Breast epithelium (tissue), 4 donors: ENCODE data around the gene PSME3. TPM values are rescaled to one million over a fixed set of nuclear protein-coding genes. Genes with fewer than 3 reads are reported as not detected.
A peak's percentile ranks its signal among the peaks of the same experiment; 100 is the strongest.

Experiments used
- DNase-seq, 2 donors: peaks; one replicate each; pipeline ENCODE4 v3.0.0-alpha.2; 2019; ENCODE audit warnings: low spot score in 2 of 2
- H3K27ac ChIP-seq, 2 donors: fragments of 200-600 bp; sonication (generic) in 1 of 2; one replicate each; pipeline ENCODE4 v1.5.1; 2016 to 2019; ENCODE audit warnings: mild to moderate bottlenecking in 1 of 2
- H3K27me3 ChIP-seq, 2 donors: fragments of 200-600 bp; sonication (generic) in 1 of 2; one replicate each; pipeline versions ENCODE4 v1.5.1 to v1.6.0; 2017 to 2019; ENCODE audit warnings: control low read depth in 1 of 2, mild to moderate bottlenecking in 1 of 2
- H3K36me3 ChIP-seq: fragments of 200-600 bp; one replicate; pipeline ENCODE4 v1.5.1; 2019
- H3K4me1 ChIP-seq, 2 donors: fragments of 200-600 bp; sonication (generic); one replicate each; pipeline ENCODE4 v1.5.1; 2016 to 2019; ENCODE audit warnings: control low read depth in 1 of 2
- H3K4me3 ChIP-seq, 3 donors: fragments of 200-600 bp; sonication (generic); 1 replicate in 2 of 3; 2 replicates in 1 of 3; pipeline ENCODE4 v1.5.1; 2016 to 2019; ENCODE audit warnings: mild to moderate bottlenecking in 3 of 3, moderate library complexity in 2 of 3
- H3K9me3 ChIP-seq, 2 donors: fragments of 200-600 bp; sonication (generic) in 1 of 2; one replicate each; pipeline ENCODE4 v1.5.1; 2016 to 2019; ENCODE audit warnings: control low read depth in 1 of 2
- POLR2A ChIP-seq: fragments of 450-650 bp; IDR thresholded peaks from one replicate; pipeline ENCODE4 v1.6.1; 2016; ENCODE audit warnings: antibody characterized with exemption, mild to moderate bottlenecking, moderate library complexity
- POLR2AphosphoS5 ChIP-seq, 3 donors: sonication (generic); formaldehyde crosslinking; IDR thresholded peaks; one replicate each; pipeline ENCODE4 v1.6.1; 2017; ENCODE audit warnings: antibody characterized with exemption in 3 of 3
- intact Hi-C: fragments of 100-400 bp; cut with DNase I; formaldehyde crosslinking; loops from one replicate; pipeline ENCODE4 v1.15.1; 2023; ENCODE audit warnings: low total_unique reads
- total RNA-seq, 3 donors: library from RNA; depleted of rRNA; stranded (reverse); fragments of >200 nt; gene quantifications; one replicate each; pipeline ENCODE4 v1.1.0, GENCODE V29; 2016
- TF ChIP-seq, protein P1 (sequence below), 3 donors: fragments of 450-650 bp; IDR thresholded peaks; one replicate each; pipeline ENCODE4 v1.5.1; 2016 to 2017; ENCODE audit warnings: antibody characterized with exemption in 3 of 3, mild to moderate bottlenecking in 3 of 3, moderate library complexity in 3 of 3

The PSME3 gene
- total RNA-seq, 3 donors from 2014 or later, result 59.3 to 74.7 (median 73.9) TPM

- Histone ChIP-seq H3K27me3 (no peaks in the 10 kb centered on the region), H3K4me3 (no peak overlapping the region), H3K4me1 (no peaks in the 10 kb centered on the region), H3K9me3 (no peaks in the 10 kb centered on the region), H3K36me3 (no peaks in the 10 kb centered on the region), H3K27ac (no peak overlapping the region)
- TF ChIP-seq POLR2AphosphoS5 (IDR thresholded peaks at IDR 0.05) (no peak), POLR2A (no peak)
- TF ChIP-seq, protein P1, sequence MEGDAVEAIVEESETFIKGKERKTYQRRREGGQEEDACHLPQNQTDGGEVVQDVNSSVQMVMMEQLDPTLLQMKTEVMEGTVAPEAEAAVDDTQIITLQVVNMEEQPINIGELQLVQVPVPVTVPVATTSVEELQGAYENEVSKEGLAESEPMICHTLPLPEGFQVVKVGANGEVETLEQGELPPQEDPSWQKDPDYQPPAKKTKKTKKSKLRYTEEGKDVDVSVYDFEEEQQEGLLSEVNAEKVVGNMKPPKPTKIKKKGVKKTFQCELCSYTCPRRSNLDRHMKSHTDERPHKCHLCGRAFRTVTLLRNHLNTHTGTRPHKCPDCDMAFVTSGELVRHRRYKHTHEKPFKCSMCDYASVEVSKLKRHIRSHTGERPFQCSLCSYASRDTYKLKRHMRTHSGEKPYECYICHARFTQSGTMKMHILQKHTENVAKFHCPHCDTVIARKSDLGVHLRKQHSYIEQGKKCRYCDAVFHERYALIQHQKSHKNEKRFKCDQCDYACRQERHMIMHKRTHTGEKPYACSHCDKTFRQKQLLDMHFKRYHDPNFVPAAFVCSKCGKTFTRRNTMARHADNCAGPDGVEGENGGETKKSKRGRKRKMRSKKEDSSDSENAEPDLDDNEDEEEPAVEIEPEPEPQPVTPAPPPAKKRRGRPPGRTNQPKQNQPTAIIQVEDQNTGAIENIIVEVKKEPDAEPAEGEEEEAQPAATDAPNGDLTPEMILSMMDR (IDR thresholded peaks at IDR 0.05), result no peak
- intact Hi-C loops, result no loop called here
- DNase-seq, result no peak
Measured at GRCh38 chr17:42830971-42831370, 2.2 kb upstream of the PSME3 start.

DNA sequence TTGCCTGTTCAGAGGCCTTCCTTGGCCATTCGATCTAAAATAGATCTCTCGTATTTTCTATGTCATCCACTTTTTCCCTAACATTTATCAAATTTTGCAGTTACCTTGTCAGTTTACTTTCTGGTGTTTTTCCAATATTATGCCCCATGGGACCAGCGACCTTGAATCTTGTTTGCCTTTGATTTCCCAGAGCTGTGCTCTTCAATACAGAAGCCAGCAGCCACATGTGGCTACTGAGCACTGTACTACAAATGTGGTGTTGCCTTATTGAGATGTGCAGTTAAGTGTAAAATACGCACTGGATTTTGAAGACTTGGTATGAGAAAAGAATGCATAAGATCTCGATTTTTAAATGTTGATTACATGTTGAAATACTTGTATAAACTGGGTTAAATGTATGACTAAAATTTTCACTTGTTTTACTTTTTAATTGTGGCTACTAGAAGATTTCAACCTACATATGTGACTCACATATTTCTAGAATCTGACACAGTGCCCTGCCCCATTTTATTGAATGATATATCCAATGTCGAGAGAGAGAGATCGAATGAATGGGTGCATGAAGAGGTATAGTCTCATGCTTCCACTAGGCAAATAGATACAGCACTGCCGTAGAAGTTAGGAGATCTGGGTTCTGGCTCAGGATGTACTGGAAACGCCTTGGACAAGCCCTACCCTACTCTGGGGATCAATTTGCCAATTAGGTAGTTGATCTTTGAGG lies 824 bp upstream of the PSME3 start:
- peak overlapping the region; percentile 94 for H3K27ac ChIP-seq
- intact Hi-C loops, result no loop called here
- no peaks in the 10 kb centered on the region for H3K36me3 ChIP-seq
- no peaks in the 10 kb centered on the region for H3K27me3 ChIP-seq
- no peaks in the 10 kb centered on the region for H3K4me1 ChIP-seq
- no peak for TF ChIP-seq POLR2AphosphoS5 (IDR thresholded peaks at IDR 0.05)
- TF ChIP-seq, protein P1 (IDR thresholded peaks at IDR 0.05), result no peak
- no peak for TF ChIP-seq POLR2A
- H3K9me3 ChIP-seq, result no peaks in the 10 kb centered on the region
- H3K4me3 ChIP-seq, result peak overlapping the region; percentile 69 to 93 (median 73)
- no peak for DNase-seq

DNA sequence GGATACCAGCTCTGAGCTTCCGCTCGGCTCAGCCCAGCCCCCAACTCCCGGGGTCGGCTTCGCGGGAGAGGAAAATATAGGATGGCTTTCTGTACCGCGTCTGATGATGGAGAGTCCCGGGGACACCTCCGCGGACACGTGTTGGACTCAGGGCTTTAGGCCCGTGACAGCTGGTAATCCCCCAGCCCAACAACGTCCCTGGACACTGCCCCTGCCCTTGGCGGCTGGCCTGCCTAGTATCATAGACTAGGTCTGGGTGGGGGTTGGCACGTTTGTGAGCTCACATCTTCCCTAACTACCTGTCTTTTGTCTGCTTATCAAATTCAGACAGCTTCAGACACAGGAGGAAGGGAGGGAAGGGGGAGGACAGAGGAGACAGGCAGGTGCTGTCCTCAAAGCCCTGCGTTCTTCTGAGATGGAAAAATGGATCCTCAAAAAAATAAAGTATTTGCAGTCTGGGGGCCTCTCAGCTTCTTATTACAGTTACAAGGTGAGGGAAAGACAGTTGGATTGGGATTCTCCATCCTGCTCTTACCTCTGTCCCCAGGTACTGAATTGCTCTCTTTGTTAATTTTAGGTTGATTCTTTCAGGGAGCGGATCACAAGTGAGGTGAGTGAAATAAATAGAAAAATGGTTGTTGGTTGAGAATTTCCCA lies 698 bp downstream of the PSME3 start:
- no peaks in the 10 kb centered on the region for H3K27me3 ChIP-seq
- TF ChIP-seq POLR2AphosphoS5 (IDR thresholded peaks at IDR 0.05), result no peak
- TF ChIP-seq POLR2A, result no peak
- TF ChIP-seq, protein P1 (IDR thresholded peaks at IDR 0.05), result no peak
- intact Hi-C loops, result no loop called here

GRCh38 chr17:42835732-42836131 lies 2.5 kb downstream of the PSME3 start:
- no peaks in the 10 kb centered on the region for H3K36me3 ChIP-seq
- intact Hi-C loops, result no loop called here
- no peak for DNase-seq
- TF ChIP-seq POLR2AphosphoS5 (IDR thresholded peaks at IDR 0.05), result no peak
- no peak for TF ChIP-seq POLR2A
- TF ChIP-seq, protein P1 (IDR thresholded peaks at IDR 0.05), result no peak
- no peaks in the 10 kb centered on the region for H3K4me1 ChIP-seq
- H3K27me3 ChIP-seq, result no peaks in the 10 kb centered on the region
- H3K4me3 ChIP-seq, result no peak overlapping the region
- H3K9me3 ChIP-seq, result no peaks in the 10 kb centered on the region
- no peak overlapping the region for H3K27ac ChIP-seq

More for the DNA sequence above, 698 bp downstream of the PSME3 start:
- H3K9me3 ChIP-seq, result no peaks in the 10 kb centered on the region
- H3K4me3 ChIP-seq, result peak overlapping the region; percentile 69 to 93 (median 73)
- H3K4me1 ChIP-seq, result no peaks in the 10 kb centered on the region
- peak overlapping the region; percentile 94 for H3K27ac ChIP-seq
- no peak for DNase-seq
- H3K36me3 ChIP-seq, result no peaks in the 10 kb centered on the region
